Measurements from ENCODE around the gene FAAP100. TPM values are rescaled to one million over a fixed set of nuclear protein-coding genes. Genes with fewer than 3 reads are reported as not detected.

Gene FAAP100
- polyA plus RNA-seq, 1 of the 3 experiments (the other 2 are of a cell fraction) = 18.9 TPM

DNA sequence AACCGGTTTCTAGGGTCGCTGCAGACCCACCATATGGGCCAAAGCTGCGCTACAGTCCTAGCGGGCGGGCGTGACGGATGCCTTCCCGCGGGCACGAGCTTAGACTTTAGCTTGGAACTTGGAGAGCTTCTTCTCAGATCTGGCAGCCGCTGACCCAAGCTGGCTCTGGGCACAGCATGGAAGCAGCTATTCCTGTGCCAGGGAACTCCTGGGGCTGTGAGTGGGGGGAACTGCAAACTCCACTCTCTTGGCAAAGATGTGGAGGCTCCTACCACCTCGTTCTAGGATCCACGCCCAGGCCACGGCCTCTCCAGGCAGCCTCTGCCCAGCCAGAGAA is 8.8 kb downstream of the FAAP100 start:
- Histone ChIP-seq H4K20me1 (ENCODE audit: insufficient read depth) (peaks cover 3% of the 10 kb centered on the region; the same call in 1 of the 2 replicates), H3K4me3 (ENCODE audit: low read depth in 2 of 2, low read length in 1 of 2) (no peak overlapping the region), H3K9ac (no peak overlapping the region), H3K9me2 (no peaks in the 10 kb centered on the region), H3K4me2 (no peak overlapping the region), H3K27ac (ENCODE audit: low read depth in 2 of 2, low read length in 1 of 2) (no peak overlapping the region; a peak in 1 of 4 replicates), H3K79me2 (ENCODE audit: insufficient read depth) (peaks cover 4% of the 10 kb centered on the region; the same call in 1 of the 2 replicates), H2AFZ (ENCODE audit: low read depth) (no peak overlapping the region), H3K27me3 (ENCODE audit: insufficient read depth) (no peaks in the 10 kb centered on the region), H3K4me1 (ENCODE audit: control insufficient read depth in 1 of 2, insufficient read depth in 2 of 2, low read depth in 1 of 2, low read length in 1 of 2) (no peaks in the 10 kb centered on the region), H3K9me3 (no peaks in the 10 kb centered on the region), H3K36me3 (replicated peaks in 1 of 2; ENCODE audit: control insufficient read depth in 1 of 2, insufficient read depth in 2 of 2, low read length in 1 of 2) (peaks cover 37 to 72% of the 10 kb centered on the region in 2 experiments), H3F3A (replicated peaks; ENCODE audit: insufficient read depth) (peaks cover 6% of the 10 kb centered on the region)
- TF ChIP-seq, protein P1, sequence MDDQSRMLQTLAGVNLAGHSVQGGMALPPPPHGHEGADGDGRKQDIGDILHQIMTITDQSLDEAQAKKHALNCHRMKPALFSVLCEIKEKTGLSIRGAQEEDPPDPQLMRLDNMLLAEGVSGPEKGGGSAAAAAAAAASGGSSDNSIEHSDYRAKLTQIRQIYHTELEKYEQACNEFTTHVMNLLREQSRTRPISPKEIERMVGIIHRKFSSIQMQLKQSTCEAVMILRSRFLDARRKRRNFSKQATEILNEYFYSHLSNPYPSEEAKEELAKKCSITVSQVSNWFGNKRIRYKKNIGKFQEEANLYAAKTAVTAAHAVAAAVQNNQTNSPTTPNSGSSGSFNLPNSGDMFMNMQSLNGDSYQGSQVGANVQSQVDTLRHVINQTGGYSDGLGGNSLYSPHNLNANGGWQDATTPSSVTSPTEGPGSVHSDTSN (IDR thresholded peaks at IDR 0.05) = no peak
- TF ChIP-seq FOXJ3 (CRISPR knock-in tag; IDR thresholded peaks at IDR 0.05) (no peak), CHD2 (IDR thresholded peaks at IDR 0.05; ENCODE audit: low read length, partially characterized antibody) (no peak), GABPA (IDR thresholded peaks at IDR 0.05; ENCODE audit: low read depth) (no peak), ELF1 (IDR thresholded peaks at IDR 0.05) (no peak), NFIC (IDR thresholded peaks at IDR 0.05; ENCODE audit: borderline replicate concordance) (no peak), FOXM1 (IDR thresholded peaks at IDR 0.05; ENCODE audit: low read depth) (no peak), RXRA (IDR thresholded peaks at IDR 0.05; ENCODE audit: borderline replicate concordance, low read depth) (no peak), TAF1 (IDR thresholded peaks at IDR 0.05; ENCODE audit: borderline replicate concordance, low read depth, low read length) (no peak), MXI1 (IDR thresholded peaks at IDR 0.05; ENCODE audit: low read depth, low read length) (no peak), GATA2 (CRISPR knock-in tag; IDR thresholded peaks at IDR 0.05) (no peak)
- TF ChIP-seq, protein P2, sequence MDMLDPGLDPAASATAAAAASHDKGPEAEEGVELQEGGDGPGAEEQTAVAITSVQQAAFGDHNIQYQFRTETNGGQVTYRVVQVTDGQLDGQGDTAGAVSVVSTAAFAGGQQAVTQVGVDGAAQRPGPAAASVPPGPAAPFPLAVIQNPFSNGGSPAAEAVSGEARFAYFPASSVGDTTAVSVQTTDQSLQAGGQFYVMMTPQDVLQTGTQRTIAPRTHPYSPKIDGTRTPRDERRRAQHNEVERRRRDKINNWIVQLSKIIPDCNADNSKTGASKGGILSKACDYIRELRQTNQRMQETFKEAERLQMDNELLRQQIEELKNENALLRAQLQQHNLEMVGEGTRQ (IDR thresholded peaks at IDR 0.05; ENCODE audit: borderline replicate concordance, low read depth, low read length) = no peak
- ChIA-PET CTCF (interaction anchor here (0.8 to 2.0 kb wide), 7 partner anchors 8 to 252 kb away, joined by 3 to 7 read pairs (median 4); no protein-coding TSS in a partner anchor), POLR2A (interaction anchor here (1.5 kb wide), 1 partner anchor 9 kb away, joined by 5 read pairs; the partner anchor contains the start of gene FAAP100)
- no peak for DNase-seq
- 99% methylated on average over 9 of the region's 14 CpGs for WGBS (ENCODE audit: low lambda C conversion rate)

DNA sequence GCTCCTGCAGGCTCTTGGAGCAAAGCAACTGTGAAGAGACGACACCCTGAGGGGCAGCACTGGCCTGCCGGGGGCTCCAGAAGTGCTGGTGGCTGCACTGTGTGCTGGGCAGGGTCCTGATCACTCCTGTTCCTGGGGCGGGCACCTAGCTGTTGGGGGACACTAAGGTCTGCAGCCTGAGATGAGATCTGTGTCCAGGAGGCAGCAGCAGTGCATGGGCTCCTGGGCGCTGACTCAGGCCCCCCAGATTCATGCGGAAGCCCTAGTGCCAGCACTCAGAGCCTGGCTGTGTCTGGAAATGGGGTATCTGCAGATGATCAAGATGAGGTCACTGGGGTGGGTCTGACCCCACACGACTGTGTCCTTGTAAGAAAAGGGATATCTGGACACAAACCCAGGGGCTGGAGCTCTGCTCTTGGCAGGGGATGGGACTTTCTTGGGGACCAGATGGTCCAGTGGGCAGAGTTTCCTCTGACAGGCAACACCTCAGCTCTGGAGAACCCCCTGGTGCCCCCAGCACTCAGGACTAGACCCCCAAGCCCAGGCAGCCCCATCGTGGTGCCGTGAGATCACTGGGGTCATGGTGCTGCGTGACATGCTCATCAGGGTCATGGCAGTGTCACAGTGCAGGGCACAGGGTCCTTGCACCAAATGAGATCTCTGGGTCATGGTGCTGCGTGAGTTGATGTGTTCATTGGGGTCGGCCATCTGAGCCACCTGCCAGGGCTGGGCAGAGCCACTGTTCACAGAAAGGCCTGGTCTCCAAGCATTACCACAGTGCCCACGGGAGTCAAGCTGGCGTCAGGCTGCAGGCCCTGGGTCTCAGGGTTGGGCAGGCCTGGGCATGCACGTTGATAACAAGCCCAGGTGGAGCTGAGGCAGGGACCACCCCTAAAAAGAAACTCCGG is 9.5 kb downstream of the FAAP100 start:
- no peak overlapping the region for H3K9ac ChIP-seq
- H2AFZ ChIP-seq (ENCODE audit: low read depth) = no peak overlapping the region
- peaks cover 10% of the 10 kb centered on the region for H3F3A ChIP-seq (replicated peaks; ENCODE audit: insufficient read depth)
- peaks cover 34 to 67% of the 10 kb centered on the region in 2 experiments for H3K36me3 ChIP-seq (replicated peaks in 1 of 2; ENCODE audit: control insufficient read depth in 1 of 2, insufficient read depth in 2 of 2, low read length in 1 of 2)
- ChIA-PET CTCF (interaction anchor here (1.1 to 2.0 kb wide), 6 partner anchors 9 to 251 kb away, joined by 3 to 7 read pairs (median 5); no protein-coding TSS in a partner anchor), POLR2A (interaction anchor here (1.5 kb wide), 1 partner anchor 10 kb away, joined by 5 read pairs; the partner anchor contains the start of gene FAAP100)
- no peak overlapping the region for H3K4me2 ChIP-seq
- peaks cover 9% of the 10 kb centered on the region; the same call in 1 of the 2 replicates for H4K20me1 ChIP-seq (ENCODE audit: insufficient read depth)
- no peak overlapping the region for H3K4me3 ChIP-seq (ENCODE audit: low read depth in 2 of 2, low read length in 1 of 2)
- TF ChIP-seq POLR2AphosphoS5 (IDR thresholded peaks at IDR 0.05; ENCODE audit: low read depth, low read length) (no peak), CHD2 (IDR thresholded peaks at IDR 0.05; ENCODE audit: low read length, partially characterized antibody) (no peak), MXI1 (IDR thresholded peaks at IDR 0.05; ENCODE audit: low read depth, low read length) (no peak), ELF1 (IDR thresholded peaks at IDR 0.05) (no peak), EZH2phosphoT487 (IDR thresholded peaks at IDR 0.05; ENCODE audit: borderline replicate concordance, low read depth) (no peak), FOXJ3 (CRISPR knock-in tag; IDR thresholded peaks at IDR 0.05) (no peak), NFIC (IDR thresholded peaks at IDR 0.05; ENCODE audit: borderline replicate concordance) (no peak), JUND (IDR thresholded peaks at IDR 0.05) (no peak), NRF1 (IDR thresholded peaks at IDR 0.05; ENCODE audit: low read depth, low read length) (no peak), TCF12 (IDR thresholded peaks at IDR 0.05) (no peak), GABPA (IDR thresholded peaks at IDR 0.05; ENCODE audit: low read depth) (no peak), MEF2A (IDR thresholded peaks at IDR 0.05; ENCODE audit: borderline replicate concordance, low read depth) (no peak)
- TF ChIP-seq, protein P2 (IDR thresholded peaks at IDR 0.05; ENCODE audit: borderline replicate concordance, low read depth, low read length) = no peak
- TF ChIP-seq, protein P3, sequence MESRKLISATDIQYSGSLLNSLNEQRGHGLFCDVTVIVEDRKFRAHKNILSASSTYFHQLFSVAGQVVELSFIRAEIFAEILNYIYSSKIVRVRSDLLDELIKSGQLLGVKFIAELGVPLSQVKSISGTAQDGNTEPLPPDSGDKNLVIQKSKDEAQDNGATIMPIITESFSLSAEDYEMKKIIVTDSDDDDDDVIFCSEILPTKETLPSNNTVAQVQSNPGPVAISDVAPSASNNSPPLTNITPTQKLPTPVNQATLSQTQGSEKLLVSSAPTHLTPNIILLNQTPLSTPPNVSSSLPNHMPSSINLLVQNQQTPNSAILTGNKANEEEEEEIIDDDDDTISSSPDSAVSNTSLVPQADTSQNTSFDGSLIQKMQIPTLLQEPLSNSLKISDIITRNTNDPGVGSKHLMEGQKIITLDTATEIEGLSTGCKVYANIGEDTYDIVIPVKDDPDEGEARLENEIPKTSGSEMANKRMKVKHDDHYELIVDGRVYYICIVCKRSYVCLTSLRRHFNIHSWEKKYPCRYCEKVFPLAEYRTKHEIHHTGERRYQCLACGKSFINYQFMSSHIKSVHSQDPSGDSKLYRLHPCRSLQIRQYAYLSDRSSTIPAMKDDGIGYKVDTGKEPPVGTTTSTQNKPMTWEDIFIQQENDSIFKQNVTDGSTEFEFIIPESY (IDR thresholded peaks at IDR 0.05; ENCODE audit: borderline replicate concordance, low read depth) = no peak
- no peaks in the 10 kb centered on the region for H3K79me2 ChIP-seq (ENCODE audit: insufficient read depth)
- H3K9me2 ChIP-seq = no peaks in the 10 kb centered on the region
- peaks cover 0 to under 1% of the 10 kb centered on the region in 2 experiments; a peak in 1 of 4 replicates for H3K4me1 ChIP-seq (ENCODE audit: control insufficient read depth in 1 of 2, insufficient read depth in 2 of 2, low read depth in 1 of 2, low read length in 1 of 2)
- 88% methylated on average over 14 of the region's 15 CpGs for WGBS (ENCODE audit: low lambda C conversion rate)
- H3K9me3 ChIP-seq = no peaks in the 10 kb centered on the region
- no peaks in the 10 kb centered on the region for H3K27me3 ChIP-seq (ENCODE audit: insufficient read depth)
- H3K27ac ChIP-seq (ENCODE audit: low read depth in 2 of 2, low read length in 1 of 2) = no peak overlapping the region; a peak in 1 of 4 replicates
- DNase-seq = no peak
